Islet precursor cell (in vitro differentiated cells): Measurements from ENCODE around the gene EVPL.
A peak's percentile ranks its signal among the peaks of the same experiment; 100 is the strongest.
"Not testable (repeated sequence)": the region's sequence is repeated elsewhere in the genome, so short reads cannot be mapped to it uniquely, and the experiment has no call there.

Experiments used
- DNase-seq: peaks from one replicate; pipeline ENCODE4 v3.0.0-alpha.2; 2018

Gene EVPL

GRCh38 chr17:76027159-76027839, at the start of gene EVPL:
Gene EVPL (minus strand): TSS chr17:76027306. CDS start chr17:76027198, 108 bp downstream.
- peak; percentile 64 for DNase-seq

DNA sequence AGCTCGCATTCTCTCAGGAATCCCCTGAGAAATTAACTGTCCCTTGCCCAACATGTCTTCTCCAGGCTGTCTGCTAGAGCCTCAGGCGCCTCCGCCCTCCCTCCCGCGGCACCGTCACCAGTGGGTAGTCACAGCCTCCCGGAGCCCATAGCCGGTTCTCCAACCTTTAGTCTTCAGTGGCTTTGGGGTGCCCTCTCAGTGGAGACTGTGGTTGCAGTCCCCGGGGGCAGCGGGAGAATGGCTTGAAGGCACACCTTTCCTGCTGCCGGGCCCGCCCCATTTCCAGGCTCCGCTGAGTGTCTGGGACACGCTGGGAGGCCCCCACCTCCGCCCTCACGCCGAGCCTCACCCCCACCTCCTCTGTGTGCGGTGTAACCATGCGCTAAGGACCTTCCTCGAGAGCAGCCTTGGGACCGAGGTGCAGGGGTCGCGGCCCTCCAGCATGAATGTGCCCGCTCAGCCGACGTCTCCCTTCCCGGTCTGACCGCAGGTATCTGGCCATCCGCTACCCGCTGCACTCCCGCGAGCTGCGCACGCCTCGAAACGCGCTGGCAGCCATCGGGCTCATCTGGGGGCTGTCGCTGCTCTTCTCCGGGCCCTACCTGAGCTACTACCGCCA, 49.1 kb upstream of the EVPL start:
- DNase-seq, result peak; percentile 67

DNA sequence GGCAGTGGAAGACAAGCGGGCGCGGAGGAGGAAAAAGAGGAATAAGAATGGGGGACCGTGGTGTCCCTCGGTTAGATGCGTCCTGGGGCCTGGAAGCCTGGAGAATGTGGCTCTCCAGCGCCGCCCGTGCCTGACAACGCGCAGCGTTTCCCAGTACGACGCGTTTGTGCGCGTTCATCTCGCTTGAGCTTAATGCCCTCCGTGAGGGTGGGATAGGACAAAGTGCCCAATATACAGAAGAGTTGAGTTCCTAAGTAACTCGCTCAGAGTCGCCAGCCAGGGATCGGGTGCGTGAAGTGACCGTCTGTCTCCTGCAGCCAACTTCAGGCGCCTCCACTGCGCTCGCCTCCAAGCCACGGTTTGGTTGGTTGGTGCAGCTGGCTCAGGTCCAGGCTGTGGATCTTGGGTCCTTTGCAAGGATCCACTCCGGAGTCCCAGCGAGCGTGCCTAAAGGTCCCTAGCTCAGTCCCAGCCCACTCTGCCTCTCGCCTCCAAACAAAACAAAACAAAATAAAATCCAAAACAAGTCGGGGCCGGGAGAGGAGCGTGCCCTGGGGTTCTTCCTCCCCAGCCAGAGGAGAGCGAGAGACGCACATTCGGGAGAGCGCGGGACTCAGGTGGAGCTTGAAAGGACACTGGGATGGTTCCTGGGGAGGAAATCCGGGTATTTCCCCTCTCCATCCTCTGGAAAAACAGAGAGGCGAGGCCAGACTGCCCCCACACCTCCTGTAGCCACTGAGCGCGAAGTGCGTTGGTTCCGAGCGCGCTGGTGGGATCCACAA, 48.4 kb upstream of the EVPL start:
- peak; percentile 76 for DNase-seq

DNA sequence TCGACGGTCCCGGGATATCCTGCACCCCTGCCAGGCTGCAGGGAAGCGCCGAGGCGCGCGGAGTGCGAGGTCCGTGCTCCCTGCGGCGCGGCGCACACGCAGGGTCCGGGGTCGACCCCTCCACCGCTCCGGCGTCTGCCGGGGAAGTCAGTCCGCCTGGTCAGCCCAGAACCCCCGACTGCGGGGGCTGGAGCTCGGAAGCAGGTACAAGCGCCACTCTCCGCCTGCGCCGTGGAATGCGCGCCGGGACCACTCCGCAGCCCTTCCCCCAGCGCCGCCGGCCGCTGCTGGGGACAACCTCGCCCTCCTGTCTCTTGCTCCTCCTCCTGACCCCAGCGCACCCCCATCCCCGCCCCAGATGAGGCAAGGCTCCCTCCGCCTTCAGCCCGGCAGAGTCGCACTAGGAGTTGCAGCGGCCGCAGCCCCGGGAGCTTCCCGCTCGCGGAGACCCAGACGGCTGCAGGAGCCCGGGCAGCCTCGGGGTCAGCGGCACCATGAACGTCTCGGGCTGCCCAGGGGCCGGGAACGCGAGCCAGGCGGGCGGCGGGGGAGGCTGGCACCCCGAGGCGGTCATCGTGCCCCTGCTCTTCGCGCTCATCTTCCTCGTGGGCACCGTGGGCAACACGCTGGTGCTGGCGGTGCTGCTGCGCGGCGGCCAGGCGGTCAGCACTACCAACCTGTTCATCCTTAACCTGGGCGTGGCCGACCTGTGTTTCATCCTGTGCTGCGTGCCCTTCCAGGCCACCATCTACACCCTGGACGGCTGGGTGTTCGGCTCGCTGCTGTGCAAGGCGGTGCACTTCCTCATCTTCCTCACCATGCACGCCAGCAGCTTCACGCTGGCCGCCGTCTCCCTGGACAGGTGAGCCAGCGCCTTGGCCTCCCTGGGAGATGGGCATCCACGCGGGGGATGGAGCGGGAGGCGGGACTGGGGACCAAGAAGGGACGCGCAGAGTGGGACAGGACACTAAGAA, 47.6 kb upstream of the EVPL start, which contains the start of gene GALR2:
Gene GALR2 (plus strand): TSS at position 392 of the 974 bp plus-strand sequence. CDS start 103 bp downstream, at position 495.
- peak; percentile 68 for DNase-seq

GRCh38 chr17:76072148-76072858, 45.2 kb upstream of the EVPL start, which contains the start of gene SRP68:
Gene SRP68 (minus strand): TSS chr17:76072517. CDS start chr17:76072491, 26 bp downstream.
- peak; percentile 100 for DNase-seq

DNA sequence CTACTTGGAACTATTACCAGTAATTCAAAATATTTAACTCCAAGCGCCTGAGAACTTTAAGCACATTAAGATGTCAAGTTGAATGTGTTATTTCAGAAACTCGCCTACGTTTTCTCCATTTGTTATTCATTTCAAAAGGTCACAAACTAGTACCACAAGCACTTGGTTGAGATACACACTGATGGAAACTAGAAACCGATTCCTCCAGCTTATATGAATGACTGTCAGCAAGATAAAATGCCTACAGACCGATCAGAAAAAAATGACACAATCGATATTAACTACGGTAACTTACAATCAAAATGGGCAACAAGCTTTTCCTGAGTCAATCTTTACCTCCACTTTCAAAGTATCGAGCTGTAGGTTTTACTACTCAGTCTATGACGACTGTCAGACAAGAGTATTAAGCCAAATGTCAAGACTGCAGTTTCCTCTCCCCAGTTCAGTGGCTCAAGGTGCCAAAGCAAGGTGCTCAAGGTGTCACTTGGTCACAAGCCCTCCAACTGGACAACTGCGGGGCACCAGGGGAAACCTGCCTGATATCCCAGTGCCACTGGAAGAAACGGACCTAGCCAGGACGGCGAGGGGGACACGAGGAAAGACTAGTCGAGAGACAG, 44.5 kb upstream of the EVPL start:
- no peak for DNase-seq

GRCh38 chr17:76065775-76066174, 38.7 kb upstream of the EVPL start:
- no peak for DNase-seq

- no peak for DNase-seq
These were observed 36.9 kb upstream of the EVPL start for GRCh38 chr17:76063875-76064546.

DNA sequence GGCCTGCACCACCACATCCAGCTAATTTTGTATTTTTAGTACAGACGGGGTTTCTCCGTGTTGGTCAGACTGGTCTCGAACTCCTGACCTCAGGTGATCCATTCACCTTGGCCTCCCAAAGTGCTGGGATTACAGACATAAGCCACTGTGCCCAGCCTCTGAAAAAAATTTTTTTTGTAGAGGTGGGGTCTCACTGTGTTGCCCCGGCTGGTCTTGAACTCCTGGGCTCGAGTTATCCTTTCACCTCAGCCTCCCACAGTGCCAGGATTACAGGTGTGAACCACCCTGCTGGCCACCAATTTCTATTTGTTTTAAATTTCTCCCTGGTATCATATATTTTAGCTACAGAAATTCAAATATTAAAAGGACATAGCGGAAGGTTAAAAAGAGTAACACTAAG, 31.2 kb upstream of the EVPL start:
- not testable (repeated sequence) for DNase-seq

DNA sequence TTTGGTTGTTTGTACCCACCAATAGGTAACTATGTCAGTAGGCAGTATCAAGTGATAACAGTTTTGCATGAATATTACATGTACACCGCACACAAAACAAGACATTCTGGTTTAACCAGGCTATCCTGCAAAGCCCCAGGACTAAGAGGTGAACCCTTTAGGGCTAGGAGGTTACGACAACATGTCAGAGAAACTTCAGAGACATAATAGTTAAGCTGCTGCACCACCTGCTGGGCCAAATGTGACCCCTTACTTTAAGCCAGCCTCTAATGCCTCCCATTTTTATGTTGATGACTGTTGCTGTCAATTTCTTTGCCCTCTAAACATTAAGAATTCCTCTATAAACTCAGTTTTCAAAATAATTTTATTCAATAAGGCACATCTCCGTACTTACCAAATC, 29.8 kb upstream of the EVPL start:
- DNase-seq, result no peak

GRCh38 chr17:76054112-76054476, 27.0 kb upstream of the EVPL start:
- no peak for DNase-seq

GRCh38 chr17:76053246-76054111, 26.4 kb upstream of the EVPL start:
- DNase-seq, result no peak

DNA sequence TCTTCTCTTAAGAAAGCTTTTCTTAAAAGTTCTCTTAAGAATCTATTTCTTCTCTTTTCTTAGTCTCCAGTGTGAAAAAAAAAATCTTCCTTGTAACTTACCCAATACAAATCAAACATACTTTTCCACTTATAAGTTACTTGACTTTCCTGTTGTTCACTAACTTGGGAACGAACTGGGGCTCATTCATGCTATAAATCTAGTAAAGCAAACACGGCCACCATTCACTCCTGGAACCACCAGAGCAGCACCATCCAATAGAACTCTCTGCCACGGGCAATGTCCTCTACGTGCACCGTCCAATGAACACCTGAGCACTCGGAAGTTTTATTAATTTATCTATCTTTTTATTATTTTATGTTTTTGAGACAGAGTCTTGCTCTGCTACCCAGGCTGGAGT, 24.5 kb upstream of the EVPL start:
- no peak for DNase-seq

DNA sequence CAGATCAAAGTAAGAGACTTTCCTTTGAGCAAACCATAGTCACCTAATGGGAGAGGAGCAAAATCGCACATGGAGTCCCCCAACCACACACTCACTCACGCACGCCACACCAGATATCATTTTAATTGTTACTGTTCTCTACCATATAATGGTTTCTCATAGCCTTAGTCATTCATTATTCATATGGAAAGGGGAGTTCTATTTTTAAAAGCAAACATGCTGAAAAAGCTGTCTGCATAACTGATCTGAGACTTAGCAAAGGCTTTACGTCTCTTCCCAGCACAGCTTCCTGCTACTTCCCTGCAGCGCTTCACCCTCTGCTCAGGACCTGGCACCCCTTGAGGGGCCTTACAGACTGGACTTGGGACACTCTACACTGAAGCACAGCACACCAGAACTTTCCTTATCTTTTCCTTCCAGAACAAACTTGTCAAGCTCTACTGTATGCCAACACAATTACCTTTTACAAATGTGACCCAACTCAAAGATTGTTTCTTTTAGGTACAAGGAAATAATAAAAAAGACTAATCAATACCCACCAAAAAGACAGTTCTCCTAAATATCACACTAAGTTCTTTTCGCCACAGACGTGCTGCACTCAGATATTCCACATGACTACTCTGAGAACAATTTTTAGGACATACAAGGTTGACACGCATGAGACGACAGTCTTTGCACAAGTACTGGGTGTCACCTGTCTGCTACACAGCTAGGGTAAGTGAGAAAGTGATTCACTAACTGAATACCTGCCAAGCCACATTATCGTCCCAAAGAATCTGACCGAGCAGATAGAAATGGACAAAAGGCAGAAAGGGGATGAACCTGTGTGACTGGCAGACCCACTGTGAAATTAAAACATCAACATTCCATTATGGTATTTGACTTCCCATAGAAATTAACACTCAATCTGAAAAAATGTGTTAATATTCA, 23.7 kb upstream of the EVPL start:
- no peak for DNase-seq

DNA sequence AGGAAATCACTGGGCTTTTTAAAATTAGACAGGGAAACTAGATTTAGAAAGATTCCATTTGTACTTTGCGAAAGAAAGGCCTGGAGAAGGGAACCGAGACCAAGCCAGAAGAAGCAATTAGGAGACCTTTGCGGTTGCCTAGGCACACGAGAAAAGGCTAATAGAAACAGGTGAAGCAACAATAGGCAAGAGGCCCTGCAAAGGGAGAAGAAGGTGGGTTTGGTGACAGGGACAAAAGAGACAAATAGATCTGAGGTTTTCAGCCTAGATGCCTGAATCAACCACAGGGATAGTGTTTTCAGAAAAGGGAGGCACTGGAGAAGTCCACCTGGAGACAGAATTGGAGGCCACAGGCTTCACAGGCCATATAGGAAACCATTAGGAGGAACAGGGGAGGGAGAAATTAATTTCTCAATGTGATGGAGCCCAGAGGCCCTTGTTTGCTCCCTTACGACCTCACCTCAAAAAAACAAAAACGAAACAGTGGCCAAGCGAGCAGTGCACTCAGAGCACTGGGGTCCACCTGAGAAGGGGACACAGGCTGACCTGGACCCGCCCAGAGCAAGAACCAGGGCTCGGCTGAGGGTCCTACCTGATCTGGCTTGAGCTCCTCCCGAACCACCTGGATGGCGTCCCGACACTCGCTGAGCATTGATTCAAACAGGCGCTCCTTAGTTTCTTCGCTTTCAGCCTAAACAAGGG, 22.9 kb upstream of the EVPL start:
- DNase-seq, result no peak

- no peak for DNase-seq
These were observed 22.1 kb upstream of the EVPL start for GRCh38 chr17:76049239-76049638.

DNA sequence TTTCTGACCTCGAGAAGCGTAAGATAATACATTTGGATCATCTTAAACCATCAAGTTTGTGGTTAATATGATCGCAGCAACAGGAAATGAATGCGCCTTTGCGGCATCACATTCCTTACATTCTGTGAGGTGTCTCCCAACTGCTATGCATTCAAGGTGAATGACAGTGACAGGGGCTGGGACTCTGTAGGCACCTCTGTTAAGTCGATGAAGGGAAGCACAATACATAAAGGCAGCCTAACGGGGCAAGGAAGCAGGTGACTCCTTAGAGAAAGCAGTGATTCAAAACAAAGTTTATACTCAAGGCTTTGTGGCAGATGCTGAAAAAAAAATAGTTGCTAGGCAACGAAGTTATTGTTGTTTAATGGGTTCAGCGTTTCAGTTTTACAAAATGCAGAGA, 21.6 kb upstream of the EVPL start:
- DNase-seq, result no peak

GRCh38 chr17:76048025-76048605, 21.0 kb upstream of the EVPL start:
- DNase-seq, result no peak
